ENCODE results near the gene GPD1. TPM values are rescaled to one million over a fixed set of nuclear protein-coding genes. Genes with fewer than 3 reads are reported as not detected.

The GPD1 gene
- total RNA-seq, 2 experiments from 2014 or later: 0.41 to 0.47 TPM

GRCh38 chr12:50065726-50066310 lies 38.0 kb upstream of the GPD1 start:
- ATAC-seq (ENCODE audit: poor library complexity) (no peak), DNase-seq (no peak)
- H3K4me1 Mint-ChIP-seq (ENCODE audit: low read depth): peaks cover 9% of the 10 kb centered on the region
- TF ChIP-seq CTCF (IDR thresholded peaks at IDR 0.05): no peak
- no peak overlapping the region for H3K4me3 ChIP-seq (ENCODE audit: low read length)
- no peak overlapping the region for H3K27ac Mint-ChIP-seq
- no peaks in the 10 kb centered on the region for H3K9me3 Mint-ChIP-seq
- peaks cover 11% of the 10 kb centered on the region for H3K27me3 Mint-ChIP-seq
- H3K36me3 Mint-ChIP-seq (ENCODE audit: low read depth): no peaks in the 10 kb centered on the region
- CTCF ChIA-PET: interaction anchor here (1.2 to 2.4 kb wide), 4 partner anchors 9 to 99 kb away, joined by 3 to 9 read pairs (median 4); no protein-coding TSS in a partner anchor
- no peaks in the 10 kb centered on the region for H3K36me3 ChIP-seq (ENCODE audit: insufficient read depth, low read length)
- H3K4me3 Mint-ChIP-seq: no peak overlapping the region
- peaks cover 6% of the 10 kb centered on the region for H3K4me1 ChIP-seq (ENCODE audit: insufficient read depth, low read length)
- POLR2A ChIA-PET: no interaction called here
- intact Hi-C loops (cut with DNase I, micrococcal nuclease): no loop called here
- no peak overlapping the region for H3K27ac ChIP-seq (ENCODE audit: low read depth in 1 of 2, low read length in 2 of 2)
- H3K27me3 ChIP-seq (ENCODE audit: control insufficient read depth in 1 of 2, insufficient read depth in 2 of 2, low read length in 2 of 2): peaks cover 5 to 13% of the 10 kb centered on the region in 2 experiments
- H3K9me3 ChIP-seq (ENCODE audit: control insufficient read depth in 1 of 2, insufficient read depth in 1 of 2, low read length in 2 of 2): no peaks in the 10 kb centered on the region

- no peak for TF ChIP-seq CTCF (IDR thresholded peaks at IDR 0.05)
- intact Hi-C loops (cut with DNase I, micrococcal nuclease): no loop called here
- peak in 1 of 14 experiments; percentile 27 for DNase-seq
- Histone ChIP-seq H3K9me3 (ENCODE audit: control insufficient read depth in 1 of 2, insufficient read depth in 1 of 2, low read length in 2 of 2) (no peaks in the 10 kb centered on the region), H3K27me3 (ENCODE audit: control insufficient read depth in 1 of 2, insufficient read depth in 2 of 2, low read length in 2 of 2) (peaks cover 2 to 13% of the 10 kb centered on the region in 2 experiments), H3K4me3 (ENCODE audit: low read length) (no peak overlapping the region), H3K27ac (ENCODE audit: low read depth in 1 of 2, low read length in 2 of 2) (no peak overlapping the region), H3K4me1 (ENCODE audit: insufficient read depth, low read length) (peaks cover 6% of the 10 kb centered on the region), H3K36me3 (ENCODE audit: insufficient read depth, low read length) (no peaks in the 10 kb centered on the region)
- no peak overlapping the region for H3K4me3 Mint-ChIP-seq
- no peak overlapping the region for H3K27ac Mint-ChIP-seq
- H3K27me3 Mint-ChIP-seq: peaks cover 6% of the 10 kb centered on the region
- POLR2A ChIA-PET: no interaction called here
- peaks cover 10% of the 10 kb centered on the region for H3K4me1 Mint-ChIP-seq (ENCODE audit: low read depth)
- CTCF ChIA-PET: interaction anchor here (0.9 to 2.4 kb wide), 4 partner anchors 11 to 99 kb away, joined by 3 to 9 read pairs (median 4); no protein-coding TSS in a partner anchor
- no peaks in the 10 kb centered on the region for H3K9me3 Mint-ChIP-seq
- ATAC-seq (ENCODE audit: poor library complexity): no peak
- H3K36me3 Mint-ChIP-seq (ENCODE audit: low read depth): no peaks in the 10 kb centered on the region
These were observed 37.4 kb upstream of the GPD1 start for GRCh38 chr12:50066402-50066801.

- no peak overlapping the region for H3K27ac Mint-ChIP-seq
- intact Hi-C loops (cut with DNase I, micrococcal nuclease): no loop called here
- H3K36me3 Mint-ChIP-seq (ENCODE audit: low read depth): no peaks in the 10 kb centered on the region
- DNase-seq (no peak), ATAC-seq (ENCODE audit: poor library complexity) (no peak)
- H3K4me1 ChIP-seq (ENCODE audit: insufficient read depth, low read length): peaks cover 6% of the 10 kb centered on the region
- H3K27me3 Mint-ChIP-seq: peaks cover 5% of the 10 kb centered on the region
- ChIA-PET CTCF (interaction anchor here (1.0 to 2.4 kb wide), 5 partner anchors 10 to 102 kb away, joined by 3 to 24 read pairs (median 6); no protein-coding TSS in a partner anchor), POLR2A (interaction anchor here (0.6 kb wide), 1 partner anchor 13 kb away, joined by 3 read pairs; no protein-coding TSS in a partner anchor)
- H3K9me3 ChIP-seq (ENCODE audit: control insufficient read depth in 1 of 2, insufficient read depth in 1 of 2, low read length in 2 of 2): no peaks in the 10 kb centered on the region
- peaks cover 10% of the 10 kb centered on the region for H3K4me1 Mint-ChIP-seq (ENCODE audit: low read depth)
- no peaks in the 10 kb centered on the region for H3K36me3 ChIP-seq (ENCODE audit: insufficient read depth, low read length)
- no peak overlapping the region for H3K27ac ChIP-seq (ENCODE audit: low read depth in 1 of 2, low read length in 2 of 2)
- H3K4me3 Mint-ChIP-seq: no peak overlapping the region
- H3K9me3 Mint-ChIP-seq: no peaks in the 10 kb centered on the region
- H3K4me3 ChIP-seq (ENCODE audit: low read length): no peak overlapping the region
- H3K27me3 ChIP-seq (ENCODE audit: control insufficient read depth in 1 of 2, insufficient read depth in 2 of 2, low read length in 2 of 2): peaks cover 2 to 3% of the 10 kb centered on the region in 2 experiments
- TF ChIP-seq CTCF (IDR thresholded peaks at IDR 0.05): no peak
These were observed 34.7 kb upstream of the GPD1 start for GRCh38 chr12:50069069-50069468.

All from CD4-positive, alpha-beta T cell (primary cell).